GM23338 (cell line): ENCODE results near the gene FETUB. TPM values are rescaled to one million over a fixed set of nuclear protein-coding genes. Genes with fewer than 3 reads are reported as not detected.

Source experiments
- ATAC-seq: fragments of 200-7000 bp; cut with Tn5 transposase; 3 replicates; pipeline ENCODE4 v1.9.1; 2020
- DNase-seq: peaks from one replicate; pipeline ENCODE4 v3.0.0-alpha.2; 2015; ENCODE audit warnings: low spot score
- H2AFZ ChIP-seq: fragments of 200-600 bp; sonication (generic); 2 replicates; pipeline ENCODE4 v1.8.0; 2016; ENCODE audit warnings: antibody characterized with exemption, mild to moderate bottlenecking, moderate library complexity
- H3F3A ChIP-seq: fragments of 200-600 bp; sonication (generic); replicated peaks from 2 replicates; pipeline ENCODE4 v1.8.0; 2017; ENCODE audit warnings: antibody characterized with exemption, mixed run types, low read depth
- H3K27ac ChIP-seq: fragments of 200-600 bp; sonication (generic); 2 replicates; pipeline ENCODE4 v1.6.1; 2016; ENCODE audit warnings: low read depth
- H3K27me3 ChIP-seq: fragments of 200-600 bp; sonication (generic); 2 replicates; pipeline ENCODE4 v1.8.0; 2016; ENCODE audit warnings: mild to moderate bottlenecking, mixed run types, moderate library complexity; ENCODE audit not compliant: insufficient read depth
- H3K36me3 ChIP-seq: fragments of 200-600 bp; sonication (generic); 2 replicates; pipeline ENCODE4 v1.8.0; 2016; ENCODE audit warnings: mild to moderate bottlenecking; ENCODE audit not compliant: insufficient read depth
- H3K4me1 ChIP-seq: fragments of 200-600 bp; sonication (generic); 2 replicates; pipeline ENCODE4 v1.8.0; 2016; ENCODE audit warnings: mild to moderate bottlenecking, moderate library complexity; ENCODE audit not compliant: insufficient read depth
- H3K4me2 ChIP-seq: fragments of 200-600 bp; sonication (generic); 2 replicates; pipeline ENCODE4 v1.7.1; 2017; ENCODE audit warnings: mixed run types
- H3K4me3 ChIP-seq: fragments of 200-600 bp; sonication (generic); 2 replicates; pipeline ENCODE4 v1.6.1; 2016; ENCODE audit warnings: mixed run types
- H3K79me2 ChIP-seq: fragments of 200-600 bp; sonication (generic); replicated peaks from 2 replicates; pipeline ENCODE4 v1.8.0; 2017; ENCODE audit warnings: mild to moderate bottlenecking; ENCODE audit not compliant: insufficient read depth
- H3K9me2 ChIP-seq: fragments of 200-600 bp; sonication (generic); 2 replicates; pipeline ENCODE4 v1.8.0; 2017; ENCODE audit not compliant: insufficient read depth
- H4K20me1 ChIP-seq: fragments of 200-600 bp; sonication (generic); replicated peaks from 2 replicates; pipeline ENCODE4 v1.8.0; 2017; ENCODE audit warnings: mild to moderate bottlenecking; ENCODE audit not compliant: insufficient read depth
- H3K27ac Mint-ChIP-seq: 2 replicates; pipeline ENCODE4 v1.8.0; 2020; ENCODE audit warnings: inconsistent platforms, mild to moderate bottlenecking, moderate library complexity, mixed read lengths
- H3K27me3 Mint-ChIP-seq: 3 replicates; pipeline ENCODE4 v1.8.0; 2022; ENCODE audit warnings: low read depth, mild to moderate bottlenecking, moderate library complexity, mixed read lengths, inconsistent platforms; ENCODE audit not compliant: insufficient read depth, poor library complexity
- H3K36me3 Mint-ChIP-seq: 3 replicates; pipeline ENCODE4 v1.8.0; 2021; ENCODE audit warnings: low read depth, mild to moderate bottlenecking, inconsistent platforms, moderate library complexity, mixed read lengths
- H3K4me1 Mint-ChIP-seq: 3 replicates; pipeline ENCODE4 v1.8.0; 2020; ENCODE audit warnings: mild to moderate bottlenecking, inconsistent platforms, mixed read lengths
- H3K4me3 Mint-ChIP-seq: 3 replicates; pipeline ENCODE4 v1.8.0; 2021; ENCODE audit warnings: moderate library complexity, mild to moderate bottlenecking, inconsistent platforms, mixed read lengths
- H3K9me3 Mint-ChIP-seq: 3 replicates; pipeline ENCODE4 v1.8.0; 2020; ENCODE audit warnings: moderate library complexity, mild to moderate bottlenecking, inconsistent platforms, mixed read lengths
- CREB1 ChIP-seq: fragments of 250-450 bp; sonication (Bioruptor Pico); IDR thresholded peaks from 2 replicates; pipeline ENCODE4 v1.5.0; 2020; ENCODE audit warnings: low read depth, mild to moderate bottlenecking, moderate library complexity
- CTCF ChIP-seq, 2 experiments: fragments of 200-600 bp in 1 of 2; sonication (generic) in 1 of 2; conservative IDR thresholded peaks; 2 replicates each; pipeline versions ENCODE4 v1.5.1 to v1.6.1; 2016 to 2017; ENCODE audit warnings: antibody characterized with exemption in 2 of 2, low read depth in 2 of 2, mild to moderate bottlenecking in 2 of 2, moderate library complexity in 1 of 2
- EZH2 ChIP-seq: fragments of 200-600 bp; sonication (generic); IDR thresholded peaks from one replicate; pipeline ENCODE4 v1.8.0; 2017; ENCODE audit warnings: antibody characterized with exemption, mild to moderate bottlenecking, low read depth; ENCODE audit not compliant: unreplicated experiment
- JUNB ChIP-seq: IDR thresholded peaks from one replicate; pipeline ENCODE4 v1.6.1; 2016; ENCODE audit warnings: antibody characterized with exemption; ENCODE audit not compliant: unreplicated experiment
- NANOG ChIP-seq: IDR thresholded peaks from 2 replicates; pipeline ENCODE4 v1.6.1; 2016; ENCODE audit warnings: antibody characterized with exemption, borderline replicate concordance
- POLR2AphosphoS5 ChIP-seq: IDR thresholded peaks from 2 replicates; pipeline ENCODE4 v1.6.1; 2016; ENCODE audit warnings: antibody characterized with exemption, low read depth
- STAT1 ChIP-seq: IDR thresholded peaks from one replicate; pipeline ENCODE4 v1.6.1; 2016; ENCODE audit warnings: antibody characterized with exemption; ENCODE audit not compliant: unreplicated experiment
- ZNF331 ChIP-seq: fragments of 250-450 bp; sonication (Bioruptor Pico); IDR thresholded peaks from 2 replicates; pipeline ENCODE4 v1.5.0; 2020; ENCODE audit warnings: low read depth, mild to moderate bottlenecking, moderate library complexity
- ZNF462 ChIP-seq: fragments of 250-450 bp; sonication (Bioruptor Pico); IDR thresholded peaks from 2 replicates; pipeline ENCODE4 v1.5.0; 2020; ENCODE audit warnings: mild to moderate bottlenecking, moderate library complexity
- polyA plus RNA-seq: library from polyadenylated mRNA; unstranded; fragments of >200 nt; fragmentation: Nextera tagmentation; extraction: Ambion mirVana; gene quantifications from 2 replicates; pipeline ENCODE4 v1.2.1, GENCODE V29; 2016
- total RNA-seq: library from RNA; depleted of rRNA; stranded (reverse); fragments of >200 nt; shearing (Covaris generic); gene quantifications from 2 replicates; pipeline ENCODE4 v1.2.3, GENCODE V29; 2014

Gene FETUB
- total and polyA plus RNA-seq, 2 experiments from 2014 or later, result 0.26 TPM; not detected in 1

GRCh38 chr3:186637686-186638085, 2.5 kb upstream of the FETUB start:
- Histone ChIP-seq H3K9me2 (no peaks in the 10 kb centered on the region), H3K27ac (no peak overlapping the region), H3K36me3 (no peaks in the 10 kb centered on the region), H3K4me1 (peaks cover 17% of the 10 kb centered on the region), H2AFZ (no peak overlapping the region), H3K4me3 (no peak overlapping the region), H3F3A (no peaks in the 10 kb centered on the region), H4K20me1 (no peaks in the 10 kb centered on the region), H3K27me3 (no peaks in the 10 kb centered on the region), H3K4me2 (no peak overlapping the region), H3K79me2 (no peaks in the 10 kb centered on the region)
- Mint-ChIP-seq H3K27ac (no peak overlapping the region), H3K36me3 (no peaks in the 10 kb centered on the region), H3K4me1 (peaks cover 13% of the 10 kb centered on the region), H3K27me3 (peaks cover 4% of the 10 kb centered on the region), H3K4me3 (no peak overlapping the region), H3K9me3 (no peaks in the 10 kb centered on the region)
- TF ChIP-seq NANOG (no peak), STAT1 (no peak), POLR2AphosphoS5 (no peak), CREB1 (CRISPR knock-in tag) (no peak), JUNB (no peak), EZH2 (no peak), ZNF462 (CRISPR knock-in tag) (no peak), CTCF (conservative IDR thresholded peaks at IDR 0.05; ENCODE audit: low read depth in 2 of 2) (no peak), ZNF331 (CRISPR knock-in tag) (no peak)
- no peak for DNase-seq
- ATAC-seq, result no peak
